Measurements from ENCODE around the gene CHMP6.

- TF ChIP-seq CTCF (IDR thresholded peaks at IDR 0.05), result no peak
- no peak for TF ChIP-seq ZBTB21 (CRISPR knock-in tag; IDR thresholded peaks at IDR 0.05; ENCODE audit: borderline replicate concordance)
- no peak for TF ChIP-seq MAX (CRISPR knock-in tag; IDR thresholded peaks at IDR 0.05)
- TF ChIP-seq TEAD1 (CRISPR knock-in tag; IDR thresholded peaks at IDR 0.05), result no peak
- TF ChIP-seq ELF4 (CRISPR knock-in tag; IDR thresholded peaks at IDR 0.05; ENCODE audit: low read depth), result no peak
Measured at GRCh38 chr17:81019563-81020442, 28.2 kb downstream of the CHMP6 start.

All from WTC11 (cell line).